Liver (tissue), 3 donors: Measurements from ENCODE around the gene ZNF592.

Experiments
- HNF4A ChIP-seq, 2 donors: conservative IDR thresholded peaks; 2 replicates each; pipeline ENCODE4 v1.6.1; 2016; ENCODE audit warnings: antibody characterized with exemption in 2 of 2, mild to moderate bottlenecking in 2 of 2
- JUND ChIP-seq, 2 donors: IDR thresholded peaks; 2 replicates each; pipeline ENCODE4 v1.6.1; 2016; ENCODE audit warnings: antibody characterized with exemption in 2 of 2
- YY1 ChIP-seq: IDR thresholded peaks from 2 replicates; pipeline ENCODE4 v1.6.1; 2016; ENCODE audit warnings: antibody characterized with exemption, mild to moderate bottlenecking
- TF ChIP-seq, protein P1 (sequence below): fragments of 150-350 bp; IDR thresholded peaks from 2 replicates; pipeline ENCODE4 v1.5.1; 2017; ENCODE audit warnings: improper control_type of control experiment, low read depth, low read length; ENCODE audit not compliant: missing input control
- TF ChIP-seq, protein P2 (sequence below): IDR thresholded peaks from 2 replicates; pipeline ENCODE4 v1.6.1; 2016; ENCODE audit warnings: antibody characterized with exemption, mild to moderate bottlenecking
- TF ChIP-seq, protein P3 (sequence below): IDR thresholded peaks from 2 replicates; pipeline ENCODE4 v1.6.1; 2016; ENCODE audit warnings: antibody characterized with exemption
- donor health status: healthy.
- donor health status: healthy.

DNA sequence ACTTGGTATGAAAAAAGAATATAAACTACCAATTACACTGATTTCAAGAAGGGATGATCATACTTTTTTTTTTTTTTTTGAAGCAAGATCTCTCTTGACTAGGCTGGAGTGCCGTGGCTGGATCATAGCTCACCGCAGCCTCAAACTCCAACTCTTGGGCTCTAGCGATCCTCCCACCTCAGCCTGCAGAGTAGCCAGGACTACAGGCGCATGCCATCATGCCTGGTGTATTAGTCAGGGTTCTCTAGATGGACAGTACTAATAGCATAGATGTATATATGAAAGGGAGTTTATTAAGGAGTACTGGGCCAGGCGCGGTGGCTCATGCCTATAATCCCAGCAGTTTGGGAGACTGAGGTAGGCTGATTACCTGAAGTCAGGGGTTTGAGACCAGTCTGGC, 21.0 kb upstream of the ZNF592 start:
- TF ChIP-seq JUND (IDR thresholded peaks at IDR 0.05) (no peak), HNF4A (conservative IDR thresholded peaks at IDR 0.05) (no peak), YY1 (no peak)
- TF ChIP-seq, protein P1, sequence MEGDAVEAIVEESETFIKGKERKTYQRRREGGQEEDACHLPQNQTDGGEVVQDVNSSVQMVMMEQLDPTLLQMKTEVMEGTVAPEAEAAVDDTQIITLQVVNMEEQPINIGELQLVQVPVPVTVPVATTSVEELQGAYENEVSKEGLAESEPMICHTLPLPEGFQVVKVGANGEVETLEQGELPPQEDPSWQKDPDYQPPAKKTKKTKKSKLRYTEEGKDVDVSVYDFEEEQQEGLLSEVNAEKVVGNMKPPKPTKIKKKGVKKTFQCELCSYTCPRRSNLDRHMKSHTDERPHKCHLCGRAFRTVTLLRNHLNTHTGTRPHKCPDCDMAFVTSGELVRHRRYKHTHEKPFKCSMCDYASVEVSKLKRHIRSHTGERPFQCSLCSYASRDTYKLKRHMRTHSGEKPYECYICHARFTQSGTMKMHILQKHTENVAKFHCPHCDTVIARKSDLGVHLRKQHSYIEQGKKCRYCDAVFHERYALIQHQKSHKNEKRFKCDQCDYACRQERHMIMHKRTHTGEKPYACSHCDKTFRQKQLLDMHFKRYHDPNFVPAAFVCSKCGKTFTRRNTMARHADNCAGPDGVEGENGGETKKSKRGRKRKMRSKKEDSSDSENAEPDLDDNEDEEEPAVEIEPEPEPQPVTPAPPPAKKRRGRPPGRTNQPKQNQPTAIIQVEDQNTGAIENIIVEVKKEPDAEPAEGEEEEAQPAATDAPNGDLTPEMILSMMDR: no peak
- TF ChIP-seq, protein P2, sequence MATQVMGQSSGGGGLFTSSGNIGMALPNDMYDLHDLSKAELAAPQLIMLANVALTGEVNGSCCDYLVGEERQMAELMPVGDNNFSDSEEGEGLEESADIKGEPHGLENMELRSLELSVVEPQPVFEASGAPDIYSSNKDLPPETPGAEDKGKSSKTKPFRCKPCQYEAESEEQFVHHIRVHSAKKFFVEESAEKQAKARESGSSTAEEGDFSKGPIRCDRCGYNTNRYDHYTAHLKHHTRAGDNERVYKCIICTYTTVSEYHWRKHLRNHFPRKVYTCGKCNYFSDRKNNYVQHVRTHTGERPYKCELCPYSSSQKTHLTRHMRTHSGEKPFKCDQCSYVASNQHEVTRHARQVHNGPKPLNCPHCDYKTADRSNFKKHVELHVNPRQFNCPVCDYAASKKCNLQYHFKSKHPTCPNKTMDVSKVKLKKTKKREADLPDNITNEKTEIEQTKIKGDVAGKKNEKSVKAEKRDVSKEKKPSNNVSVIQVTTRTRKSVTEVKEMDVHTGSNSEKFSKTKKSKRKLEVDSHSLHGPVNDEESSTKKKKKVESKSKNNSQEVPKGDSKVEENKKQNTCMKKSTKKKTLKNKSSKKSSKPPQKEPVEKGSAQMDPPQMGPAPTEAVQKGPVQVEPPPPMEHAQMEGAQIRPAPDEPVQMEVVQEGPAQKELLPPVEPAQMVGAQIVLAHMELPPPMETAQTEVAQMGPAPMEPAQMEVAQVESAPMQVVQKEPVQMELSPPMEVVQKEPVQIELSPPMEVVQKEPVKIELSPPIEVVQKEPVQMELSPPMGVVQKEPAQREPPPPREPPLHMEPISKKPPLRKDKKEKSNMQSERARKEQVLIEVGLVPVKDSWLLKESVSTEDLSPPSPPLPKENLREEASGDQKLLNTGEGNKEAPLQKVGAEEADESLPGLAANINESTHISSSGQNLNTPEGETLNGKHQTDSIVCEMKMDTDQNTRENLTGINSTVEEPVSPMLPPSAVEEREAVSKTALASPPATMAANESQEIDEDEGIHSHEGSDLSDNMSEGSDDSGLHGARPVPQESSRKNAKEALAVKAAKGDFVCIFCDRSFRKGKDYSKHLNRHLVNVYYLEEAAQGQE: no peak
- TF ChIP-seq, protein P3, sequence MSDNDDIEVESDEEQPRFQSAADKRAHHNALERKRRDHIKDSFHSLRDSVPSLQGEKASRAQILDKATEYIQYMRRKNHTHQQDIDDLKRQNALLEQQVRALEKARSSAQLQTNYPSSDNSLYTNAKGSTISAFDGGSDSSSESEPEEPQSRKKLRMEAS: no peak
